B cell (primary cell): ENCODE measurements around the gene NOL4L.

ENCODE experiments used
- EZH2 ChIP-seq: IDR thresholded peaks from 2 replicates; pipeline ENCODE4 v1.6.1; 2012; ENCODE audit warnings: borderline replicate concordance, low read depth, mild to moderate bottlenecking, moderate library complexity, low read length; ENCODE audit not compliant: insufficient read depth, poor library complexity, severe bottlenecking
- TF ChIP-seq, protein P1 (sequence below): fragments of 200-600 bp; IDR thresholded peaks from one replicate; pipeline ENCODE4 v1.8.0; 2022; ENCODE audit warnings: antibody characterized with exemption, mild to moderate bottlenecking

DNA sequence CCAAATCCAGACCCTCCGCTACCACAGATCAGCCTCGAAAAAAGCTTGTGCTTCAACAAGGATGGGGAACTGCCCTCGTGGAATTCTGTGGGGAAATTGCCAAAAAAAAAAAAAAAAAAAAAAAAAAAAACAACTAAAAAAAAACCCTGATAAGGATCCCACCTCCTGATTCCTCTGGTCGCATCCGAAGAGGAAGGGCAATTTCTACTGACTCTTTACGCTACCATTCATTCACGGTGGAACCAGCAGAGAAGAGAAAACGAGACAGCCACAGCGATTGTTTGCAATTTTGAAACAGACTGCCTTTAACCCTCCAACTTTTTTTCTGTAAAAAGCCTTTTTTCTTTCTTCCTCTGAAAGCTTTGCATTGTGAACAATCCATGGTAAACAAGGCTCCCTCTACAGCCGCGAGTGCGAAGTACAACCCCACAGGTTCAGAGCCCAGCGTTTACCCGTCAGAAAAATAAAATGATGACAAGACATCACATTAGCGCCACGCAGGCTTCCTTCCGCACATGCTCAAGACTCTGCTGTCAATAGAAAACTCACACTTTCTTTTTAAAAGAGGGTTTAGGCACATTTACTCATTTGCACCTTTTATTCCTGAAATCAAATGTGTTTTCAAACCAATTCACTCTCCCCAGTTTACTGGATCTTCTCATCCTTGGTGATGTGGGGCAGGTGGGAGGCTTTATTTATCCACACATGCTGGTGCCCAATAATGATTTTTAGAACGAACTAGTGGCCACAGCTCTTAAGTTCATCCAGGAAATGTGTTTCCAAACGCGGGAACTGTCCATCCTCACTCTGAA, 100.0 kb downstream of the NOL4L start:
- no peak for TF ChIP-seq EZH2
- TF ChIP-seq, protein P1, sequence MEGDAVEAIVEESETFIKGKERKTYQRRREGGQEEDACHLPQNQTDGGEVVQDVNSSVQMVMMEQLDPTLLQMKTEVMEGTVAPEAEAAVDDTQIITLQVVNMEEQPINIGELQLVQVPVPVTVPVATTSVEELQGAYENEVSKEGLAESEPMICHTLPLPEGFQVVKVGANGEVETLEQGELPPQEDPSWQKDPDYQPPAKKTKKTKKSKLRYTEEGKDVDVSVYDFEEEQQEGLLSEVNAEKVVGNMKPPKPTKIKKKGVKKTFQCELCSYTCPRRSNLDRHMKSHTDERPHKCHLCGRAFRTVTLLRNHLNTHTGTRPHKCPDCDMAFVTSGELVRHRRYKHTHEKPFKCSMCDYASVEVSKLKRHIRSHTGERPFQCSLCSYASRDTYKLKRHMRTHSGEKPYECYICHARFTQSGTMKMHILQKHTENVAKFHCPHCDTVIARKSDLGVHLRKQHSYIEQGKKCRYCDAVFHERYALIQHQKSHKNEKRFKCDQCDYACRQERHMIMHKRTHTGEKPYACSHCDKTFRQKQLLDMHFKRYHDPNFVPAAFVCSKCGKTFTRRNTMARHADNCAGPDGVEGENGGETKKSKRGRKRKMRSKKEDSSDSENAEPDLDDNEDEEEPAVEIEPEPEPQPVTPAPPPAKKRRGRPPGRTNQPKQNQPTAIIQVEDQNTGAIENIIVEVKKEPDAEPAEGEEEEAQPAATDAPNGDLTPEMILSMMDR = peak; percentile 81
